Measurements from ENCODE around the gene HSPBP1. TPM values are rescaled to one million over a fixed set of nuclear protein-coding genes. Genes with fewer than 3 reads are reported as not detected.

Gene HSPBP1
- total RNA-seq, 3 donors from 2014 or later: 25.6 to 36.0 (median 29.5) TPM

GRCh38 chr19:55216461-55217198 lies 63.3 kb downstream of the HSPBP1 start:
- intact Hi-C loops (cut with DNase I, micrococcal nuclease): no loop called here
- TF ChIP-seq CTCF (IDR thresholded peaks at IDR 0.05): no peak
- H3K4me1 ChIP-seq (ENCODE audit: low read depth): peaks cover 9% of the 10 kb centered on the region
- peak; percentile 85 to 90 (median 88) for DNase-seq
- no peaks in the 10 kb centered on the region for H3K36me3 ChIP-seq (ENCODE audit: low read depth)
- no peak overlapping the region for H3K4me3 ChIP-seq
- no peaks in the 10 kb centered on the region for H3K9me3 ChIP-seq
- peak; percentile 95 for ATAC-seq

- DNase-seq (no peak), ATAC-seq (no peak)
- H3K4me1 ChIP-seq (ENCODE audit: low read depth): peaks cover 9% of the 10 kb centered on the region
- no peaks in the 10 kb centered on the region for H3K9me3 ChIP-seq
- H3K4me3 ChIP-seq: no peak overlapping the region
- intact Hi-C loops (cut with DNase I, micrococcal nuclease): no loop called here
- no peaks in the 10 kb centered on the region for H3K36me3 ChIP-seq (ENCODE audit: low read depth)
- no peak for TF ChIP-seq CTCF (IDR thresholded peaks at IDR 0.05)
Measured at GRCh38 chr19:55213547-55213946, 66.4 kb downstream of the HSPBP1 start.

GRCh38 chr19:55212447-55212846 lies 67.5 kb downstream of the HSPBP1 start:
- no peak overlapping the region for H3K4me3 ChIP-seq
- DNase-seq (peak; percentile 61 to 76 (median 75)), ATAC-seq (peak; percentile 28)
- TF ChIP-seq CTCF (IDR thresholded peaks at IDR 0.05): peak; percentile 9
- H3K36me3 ChIP-seq (ENCODE audit: low read depth): no peaks in the 10 kb centered on the region
- intact Hi-C loops (cut with DNase I, micrococcal nuclease): no loop called here
- no peaks in the 10 kb centered on the region for H3K9me3 ChIP-seq
- peaks cover 9% of the 10 kb centered on the region for H3K4me1 ChIP-seq (ENCODE audit: low read depth)

Small RNA genes within 50 kb of the gene (microRNA-seq; reads per million reads assigned to microRNA genes)
- gene MIR6802 (0.70 reads per million), gene MIR6803 (3.0 reads per million, percentile 14 among the genes with 10 or more reads in this experiment), gene MIR6804 (not detected)

Other genes with a start within 250 kb of the HSPBP1 start
- 1 to 10 TPM in 1 of 3 donors, under 1 TPM in 2; 0.22 to 1.4 (median 0.32) TPM for gene GP6, start 241.8 kb downstream of the HSPBP1 start, total RNA-seq
- 10 to 100 TPM; 46.1 to 59.5 (median 55.0) TPM for gene RDH13, start 217.0 kb downstream of the HSPBP1 start, total RNA-seq
- 10 to 100 TPM; 20.7 to 79.6 (median 36.0) TPM for gene EPS8L1, start 204.2 kb downstream of the HSPBP1 start, total RNA-seq
- 100 to 1,000 TPM in 2 of 3 donors, 10 to 100 TPM in 1; 99.8 to 236 (median 112) TPM for gene PPP1R12C, start 162.5 kb downstream of the HSPBP1 start, total RNA-seq
- 1 to 10 TPM in 1 of 3 donors, under 1 TPM in 2; 0.63 to 1.1 (median 0.65) TPM for gene TNNT1, start 130.9 kb downstream of the HSPBP1 start, total RNA-seq
- gene TNNI3, start 122.4 kb downstream of the HSPBP1 start, total RNA-seq: 1 to 10 TPM in 1 of 3 donors, not detected in 2; 2.2 TPM
- 1 to 10 TPM in 1 of 3 donors, under 1 TPM in 2; 0.54 to 1.0 (median 0.69) TPM for gene DNAAF3, start 113.5 kb downstream of the HSPBP1 start, total RNA-seq
- 1 to 10 TPM; 1.0 to 2.9 (median 1.2) TPM for gene SYT5, start 99.8 kb downstream of the HSPBP1 start, total RNA-seq
- 100 to 1,000 TPM in 1 of 3 donors, 10 to 100 TPM in 2; 62.3 to 181 (median 94.8) TPM for gene PTPRH, start 70.6 kb downstream of the HSPBP1 start, total RNA-seq
- 1 to 10 TPM; 3.4 to 4.5 (median 3.7) TPM for gene TMEM86B, start 51.3 kb downstream of the HSPBP1 start, total RNA-seq
- gene PPP6R1, start 21.1 kb downstream of the HSPBP1 start, total RNA-seq: 10 to 100 TPM; 60.0 to 72.9 (median 65.9) TPM
- gene BRSK1, start 3.9 kb upstream of the HSPBP1 start, total RNA-seq: 10 to 100 TPM in 1 of 3 donors, 1 to 10 TPM in 2; 1.6 to 18.1 (median 1.9) TPM
- 10 to 100 TPM; 31.6 to 62.1 (median 36.4) TPM for gene TMEM150B, start 45.2 kb upstream of the HSPBP1 start, total RNA-seq
- gene KMT5C, start 59.8 kb upstream of the HSPBP1 start, total RNA-seq: 10 to 100 TPM; 14.7 to 19.3 (median 16.5) TPM
- 10 to 100 TPM; 16.6 to 30.0 (median 17.2) TPM for gene COX6B2, start 74.6 kb upstream of the HSPBP1 start, total RNA-seq
- not detected for gene GARIN5B, start 83.2 kb upstream of the HSPBP1 start, total RNA-seq
- under 1 TPM; 0.24 to 0.32 (median 0.29) TPM for gene IL11, start 90.4 kb upstream of the HSPBP1 start, total RNA-seq
- gene TMEM190, start 96.7 kb upstream of the HSPBP1 start, total RNA-seq: not detected
- 10 to 100 TPM; 31.4 to 84.2 (median 68.0) TPM for gene TMEM238, start 104.2 kb upstream of the HSPBP1 start, total RNA-seq
- 1,000 to 10,000 TPM in 2 of 3 donors, 100 to 1,000 TPM in 1; 942 to 1,365 (median 1,241) TPM for gene RPL28, start 105.8 kb upstream of the HSPBP1 start, total RNA-seq
- gene UBE2S, start 127.7 kb upstream of the HSPBP1 start, total RNA-seq: 10 to 100 TPM; 14.0 to 41.6 (median 23.0) TPM
- under 1 TPM in 1 of 3 donors, not detected in 2; 0.35 TPM for gene SHISA7, start 163.2 kb upstream of the HSPBP1 start, total RNA-seq
- 10 to 100 TPM; 65.8 to 88.4 (median 86.9) TPM for gene ISOC2, start 181.5 kb upstream of the HSPBP1 start, total RNA-seq
- not detected for gene C19orf85, start 184.6 kb upstream of the HSPBP1 start, total RNA-seq
- 10 to 100 TPM in 1 of 3 donors, 1 to 10 TPM in 2; 6.8 to 11.1 (median 7.9) TPM for gene ZNF628, start 196.5 kb upstream of the HSPBP1 start, total RNA-seq
- gene NAT14, start 205.1 kb upstream of the HSPBP1 start, total RNA-seq: 10 to 100 TPM in 1 of 3 donors, 1 to 10 TPM in 2; 3.9 to 21.7 (median 5.5) TPM
- gene SSC5D, start 208.3 kb upstream of the HSPBP1 start, total RNA-seq: 10 to 100 TPM in 1 of 3 donors, 1 to 10 TPM in 2; 2.6 to 35.0 (median 4.0) TPM

Data from mucosa of descending colon (tissue), 3 donors.